8988T (cell line): ENCODE measurements around the gene CLEC9A.

Experiments used
- DNase-seq: peaks from one replicate; pipeline ENCODE4 v3.0.0; 2011

The CLEC9A gene

GRCh38 chr12:10113075-10113474 is 82.6 kb downstream of the CLEC9A start:
- DNase-seq, result no peak

- no peak for DNase-seq
Observed at GRCh38 chr12:10113920-10114319, 83.4 kb downstream of the CLEC9A start.

GRCh38 chr12:10115311-10115710 is 84.8 kb downstream of the CLEC9A start:
- no peak for DNase-seq
